Esophagus muscularis mucosa (tissue), 3 donors: ENCODE data around the gene NUDT14.

Source experiments
- CTCF ChIP-seq, 3 experiments: fragments of 200-600 bp in 2 of 3; fragments of 450-650 bp in 1 of 3; sonication (generic) in 2 of 3; IDR thresholded peaks; one replicate each; pipeline ENCODE4 v1.5.1; 2017 to 2019; ENCODE audit warnings: antibody characterized with exemption in 3 of 3, mild to moderate bottlenecking in 2 of 3, moderate library complexity in 1 of 3
- POLR2A ChIP-seq: fragments of 450-650 bp; IDR thresholded peaks from one replicate; pipeline ENCODE4 v1.6.1; 2017; ENCODE audit warnings: antibody characterized with exemption, moderate library complexity, mild to moderate bottlenecking, low read depth
- POLR2AphosphoS5 ChIP-seq, 2 donors: sonication (generic); formaldehyde crosslinking; IDR thresholded peaks; one replicate each; pipeline ENCODE4 v1.6.1; 2017; ENCODE audit warnings: antibody characterized with exemption in 2 of 2

GRCh38 chr14:105141026-105141425 lies 40.1 kb downstream of the NUDT14 start:
- TF ChIP-seq CTCF (IDR thresholded peaks at IDR 0.05) (no peak), POLR2A (no peak), POLR2AphosphoS5 (IDR thresholded peaks at IDR 0.05) (no peak)
